H1 (cell line): ENCODE measurements around the gene CENPV. TPM values are rescaled to one million over a fixed set of nuclear protein-coding genes. Genes with fewer than 3 reads are reported as not detected.

ENCODE experiments used
- CHD2 ChIP-seq: IDR thresholded peaks from 2 replicates; pipeline ENCODE4 v1.6.1; 2012; ENCODE audit warnings: low read length, improper control_type of control experiment
- POU5F1 ChIP-seq: IDR thresholded peaks from 2 replicates; pipeline ENCODE4 v1.6.1; 2011; ENCODE audit warnings: low read depth, mild to moderate bottlenecking, low read length, moderate library complexity
- ZNF274 ChIP-seq: IDR thresholded peaks from 2 replicates; pipeline ENCODE4 v1.7.0; 2012; ENCODE audit warnings: low read length, borderline replicate concordance; ENCODE audit errors: extremely low read depth
- polyA plus RNA-seq, 7 experiments: library from polyadenylated mRNA; depleted of rRNA in 3 of 7; stranded (reverse) in 5 of 7; unstranded in 2 of 7; fragments of >200 nt in 5 of 7; fragments of 200-250 nt in 2 of 7; gene quantifications; 1 replicate in 5 of 7; 2 replicates in 1 of 7; 4 replicates in 1 of 7; pipeline versions ENCODE4 v1.2.1 to v1.2.3, GENCODE V29; 2011 to 2013; ENCODE audit warnings: missing spikeins in 2 of 7, mixed read lengths in 2 of 7
- total RNA-seq: library from RNA; stranded (reverse); fragmentation: NEBNext Ultra II Directional; extraction: Animal tissue kit (Norgen Biotek cat#: 25700); gene quantifications from 2 replicates; pipeline ENCODE4 v1.2.1, GENCODE V29; 2021
- TF ChIP-seq, protein P1 (sequence below): IDR thresholded peaks from 2 replicates; pipeline ENCODE4 v1.6.1; 2012; ENCODE audit warnings: inconsistent platforms

CENPV gene
- total and polyA plus RNA-seq, 2 of the 8 experiments (the other 6 are each of a cell fraction or from before 2014, with no cell fraction given): 249 to 260 TPM

DNA sequence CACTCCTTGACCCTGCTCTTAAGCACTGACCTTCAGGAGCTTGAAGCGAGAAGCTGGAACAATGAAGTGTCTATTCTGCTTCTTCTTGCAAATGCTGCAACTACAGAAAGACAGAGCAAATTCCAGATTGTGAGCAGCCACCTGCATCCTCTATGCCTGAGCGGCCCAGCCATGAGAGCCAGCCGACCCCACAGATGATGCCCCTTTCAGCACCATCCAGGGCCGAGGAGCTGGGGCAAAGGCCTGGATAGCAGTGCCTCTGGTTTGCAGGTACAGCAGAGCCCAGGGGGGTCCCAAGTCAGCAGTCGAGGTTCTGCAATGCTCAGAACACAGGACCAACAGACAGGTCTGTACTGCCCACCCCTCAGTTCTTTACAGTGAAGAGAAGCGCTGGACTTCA is 4.7 kb downstream of the CENPV start (continued):
- no peak for TF ChIP-seq POU5F1
- no peak for TF ChIP-seq ZNF274
- TF ChIP-seq, protein P1, sequence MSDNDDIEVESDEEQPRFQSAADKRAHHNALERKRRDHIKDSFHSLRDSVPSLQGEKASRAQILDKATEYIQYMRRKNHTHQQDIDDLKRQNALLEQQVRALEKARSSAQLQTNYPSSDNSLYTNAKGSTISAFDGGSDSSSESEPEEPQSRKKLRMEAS: no peak
- TF ChIP-seq CHD2: no peak
